Smooth muscle cell of bladder (primary cell): ENCODE data around the gene H2AZ2. TPM values are rescaled to one million over a fixed set of nuclear protein-coding genes. Genes with fewer than 3 reads are reported as not detected.

ENCODE experiments used
- total RNA-seq: library from RNA; depleted of rRNA; stranded (reverse); fragments of >200 nt; gene quantifications from 2 replicates; pipeline ENCODE4 v1.2.3, GENCODE V29; 2014

H2AZ2 gene
- 186 and 193 TPM in 2 replicates for total RNA-seq

DNA sequence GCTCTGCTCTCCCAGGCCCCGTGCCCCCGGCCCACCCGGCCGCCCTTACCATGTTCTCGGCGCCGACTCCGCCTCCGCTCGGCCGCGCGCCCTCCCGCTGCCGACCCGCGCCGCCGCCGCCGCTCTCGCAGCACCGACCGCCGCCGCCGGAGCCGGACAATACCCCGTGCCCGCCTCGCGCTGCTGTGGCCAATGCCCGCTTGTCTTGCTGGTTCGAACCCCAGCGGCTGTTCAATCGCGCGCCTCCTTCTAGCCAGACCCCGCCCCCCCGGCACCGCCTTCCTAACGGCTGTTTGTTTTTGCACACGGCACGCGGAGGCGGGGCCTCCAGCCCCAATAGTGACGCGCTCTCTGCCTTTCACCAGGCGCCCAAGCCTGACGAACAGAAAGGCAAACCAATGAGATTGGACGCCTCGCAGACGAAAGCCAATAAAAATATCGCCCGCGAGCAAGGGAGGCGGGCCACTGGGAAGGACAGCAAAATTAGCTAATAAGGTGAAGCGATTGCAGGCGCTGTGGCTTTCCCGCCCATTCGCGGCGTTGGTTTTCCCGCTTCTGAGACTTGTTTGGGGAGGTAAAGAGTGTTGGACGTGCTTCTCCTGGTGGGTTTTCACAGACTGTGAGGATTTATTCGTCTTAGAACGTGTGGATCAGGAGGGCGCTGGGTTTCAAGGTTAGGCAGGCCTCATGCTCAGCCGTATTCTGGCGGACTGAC is at the start of gene H2AZ2:
Gene H2AZ2 (minus strand): TSS at position 168 of the 715 bp plus-strand sequence. CDS start 116 bp downstream, at position 52.

DNA sequence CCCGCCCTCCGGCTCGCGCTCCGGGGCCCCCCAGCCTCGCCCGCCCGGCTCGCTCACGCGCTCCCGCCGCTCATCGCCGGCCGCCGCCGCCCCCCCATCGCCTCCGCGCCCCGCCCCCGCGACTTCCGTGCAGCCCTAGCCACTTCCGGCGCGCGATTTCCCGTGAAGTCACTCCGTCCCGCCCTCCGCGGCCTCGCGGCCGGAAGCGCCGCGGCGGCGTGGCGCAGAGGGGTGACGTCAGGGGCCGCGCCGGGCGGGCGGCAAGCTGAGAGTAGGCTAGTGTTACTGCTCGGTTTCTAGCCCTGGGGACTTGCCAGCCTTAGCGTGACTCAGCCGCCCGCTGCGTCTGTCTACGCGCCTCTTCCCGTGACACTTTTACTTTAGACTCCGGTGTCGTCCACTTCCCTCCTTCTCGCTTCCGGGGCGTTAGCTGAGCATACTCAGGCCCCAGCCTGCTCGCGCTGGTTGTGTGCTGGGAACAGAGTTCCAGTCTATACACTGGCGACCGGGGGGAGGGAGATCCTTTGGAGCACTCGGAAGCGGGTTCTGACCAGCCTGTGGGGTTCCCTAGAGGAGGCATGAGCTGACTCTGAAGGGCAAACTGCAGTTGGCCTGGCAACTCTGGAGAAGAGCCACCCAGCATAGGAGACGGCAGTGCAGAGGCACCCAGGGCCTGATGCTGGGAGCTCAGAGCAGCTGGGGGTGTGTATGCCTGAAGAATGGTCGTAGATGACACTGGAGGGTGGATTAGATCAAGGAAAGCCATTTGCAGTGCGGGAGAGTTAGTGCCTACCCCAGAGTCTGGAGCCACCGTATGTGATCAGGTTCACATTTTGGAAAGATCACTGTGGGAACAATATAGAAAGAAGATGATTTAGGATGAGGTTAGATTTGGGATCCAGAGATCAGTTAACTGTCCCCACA is 37.8 kb upstream of the H2AZ2 start, which contains the start of gene PURB:
Gene PURB (minus strand): TSS at position 137 of the 924 bp plus-strand sequence. CDS start 182 bp downstream, outside the sequence.

DNA sequence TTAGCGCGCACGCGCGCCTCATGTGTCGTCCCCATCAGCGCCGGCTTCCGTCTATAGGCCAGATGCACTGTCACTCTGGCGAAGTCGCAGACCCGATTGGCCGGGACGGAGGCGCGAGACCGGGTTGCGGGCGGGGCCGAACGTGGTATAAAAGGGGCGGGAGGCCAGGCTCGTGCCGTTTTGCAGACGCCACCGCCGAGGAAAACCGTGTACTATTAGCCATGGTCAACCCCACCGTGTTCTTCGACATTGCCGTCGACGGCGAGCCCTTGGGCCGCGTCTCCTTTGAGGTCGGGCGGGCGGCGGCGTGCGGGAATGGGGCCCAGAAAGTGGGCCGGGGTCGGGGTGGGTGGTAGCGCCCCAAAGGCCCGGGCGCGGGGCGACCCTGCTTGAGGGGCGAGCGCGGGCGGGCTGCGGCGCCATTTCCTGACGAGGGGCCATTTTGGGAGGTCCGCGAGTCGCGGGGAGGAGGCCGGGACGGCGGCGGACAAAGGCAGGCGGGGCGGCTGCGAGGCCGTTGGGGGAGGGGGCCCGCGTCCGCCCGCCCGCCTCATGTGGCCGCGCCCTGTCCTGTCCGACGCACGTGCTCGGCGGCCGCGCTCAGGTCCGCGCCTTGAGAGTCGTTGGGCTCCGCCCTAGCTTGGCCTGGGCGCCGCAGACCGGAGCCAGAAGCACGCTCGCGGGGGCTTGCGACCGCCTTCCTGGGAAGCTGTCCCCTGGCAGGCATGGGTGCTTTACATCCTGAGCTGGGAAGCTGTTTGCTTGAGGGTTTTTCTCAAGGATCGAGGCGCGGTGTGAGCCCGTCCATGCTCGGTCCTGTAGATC is 51.2 kb downstream of the H2AZ2 start, which contains the start of gene PPIA:
Gene PPIA (plus strand): TSS at position 178 of the 825 bp plus-strand sequence. CDS start 44 bp downstream, at position 222.

Other genes with a start within 250 kb of the H2AZ2 start
- 41.8 and 49.8 TPM in 2 replicates for gene OGDH, start 241.5 kb downstream of the H2AZ2 start, total RNA-seq
- 5.3 and 6.8 TPM in 2 replicates for gene ZMIZ2, start 99.2 kb downstream of the H2AZ2 start, total RNA-seq
- gene PPIA, start 51.4 kb downstream of the H2AZ2 start, total RNA-seq = 1,090 and 1,145 TPM in 2 replicates
- gene PURB, start 37.4 kb upstream of the H2AZ2 start, total RNA-seq = 10.2 and 11.3 TPM in 2 replicates
- under 0.01 and 0.09 TPM in 2 replicates for gene MYO1G, start 130.9 kb upstream of the H2AZ2 start, total RNA-seq
- gene CCM2, start 152.1 kb upstream of the H2AZ2 start, total RNA-seq = 34.7 and 44.6 TPM in 2 replicates
- gene NACAD, start 240.9 kb upstream of the H2AZ2 start, total RNA-seq = 0.71 and 0.83 TPM in 2 replicates